ENCODE results near the gene FST. TPM values are rescaled to one million over a fixed set of nuclear protein-coding genes. Genes with fewer than 3 reads are reported as not detected.

The FST gene
- total and polyA plus RNA-seq, 2 of the 13 experiments (the other 11 are each of a cell fraction or from before 2014, with no cell fraction given), result 38.6 to 136 TPM

DNA sequence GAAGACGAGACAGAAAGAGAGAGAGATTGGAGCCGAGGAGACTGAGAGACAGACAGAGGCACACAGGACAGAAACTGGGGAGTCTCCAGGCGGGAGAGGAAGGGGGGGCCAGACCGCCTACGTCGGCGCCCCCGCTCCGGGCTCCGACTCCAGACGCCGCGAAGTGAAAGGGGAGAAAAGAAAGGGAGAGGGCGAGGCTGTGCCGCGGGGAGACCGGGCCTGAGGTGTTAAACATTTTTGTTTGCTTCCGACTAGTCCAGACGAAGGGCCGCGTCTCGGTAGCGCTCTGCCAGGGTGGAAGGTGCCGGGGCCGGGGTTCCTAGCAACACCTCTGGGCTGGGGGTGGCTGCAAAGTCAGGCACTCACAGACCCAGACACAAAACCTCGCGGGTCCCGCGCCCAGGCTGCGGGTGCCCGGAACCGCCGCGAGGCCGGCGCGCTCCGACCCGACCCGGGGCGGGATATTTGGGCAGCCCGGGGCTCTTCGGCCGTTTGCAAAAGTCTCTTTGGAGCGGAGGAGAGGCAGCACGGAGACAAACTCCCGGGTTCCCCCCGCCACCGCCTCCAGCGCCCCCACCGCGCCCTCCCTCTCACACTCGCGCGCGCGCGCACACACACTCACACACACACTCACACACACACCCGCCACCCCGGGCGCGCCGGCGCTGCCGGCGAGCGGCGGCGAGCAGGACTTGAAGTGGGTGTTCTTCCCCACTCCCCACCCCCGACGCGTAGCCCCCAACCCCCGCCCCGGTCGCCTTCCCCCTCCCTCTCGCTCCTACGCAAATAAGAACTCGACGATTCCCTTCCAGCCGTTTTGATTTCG is 626 bp upstream of the FST start (continued):
- TF ChIP-seq KMT2B (CRISPR knock-in tag; IDR thresholded peaks at IDR 0.05), result peak; percentile 28; the same call in 1 of the 2 replicates
- TF ChIP-seq SMARCE1 (IDR thresholded peaks at IDR 0.05; ENCODE audit: borderline replicate concordance), result no peak
- no peak; the same call in none of the 2 replicates for TF ChIP-seq SATB2 (CRISPR knock-in tag; IDR thresholded peaks at IDR 0.05)
- no peak for TF ChIP-seq CEBPB (IDR thresholded peaks at IDR 0.05; ENCODE audit: borderline replicate concordance, low read depth, low read length)
- TF ChIP-seq KLF12 (CRISPR knock-in tag; IDR thresholded peaks at IDR 0.05; ENCODE audit: borderline replicate concordance), result no peak
- TF ChIP-seq ZNF446 (CRISPR knock-in tag; IDR thresholded peaks at IDR 0.05), result 0 out of 2 replicates have a peak, but pooled peaks have one; percentile 37
- TF ChIP-seq ZNF234 (CRISPR knock-in tag; conservative IDR thresholded peaks at IDR 0.05), result peak; percentile 21; the same call in 1 of the 2 replicates
- TF ChIP-seq HNRNPH1 (optimal IDR thresholded peaks at IDR 0.05; ENCODE audit: low read depth, low read length), result no peak
- TF ChIP-seq ATF1 (CRISPR knock-in tag; IDR thresholded peaks at IDR 0.05), result peak; percentile 28; the same call in 1 of the 2 replicates
- TF ChIP-seq, protein P1, sequence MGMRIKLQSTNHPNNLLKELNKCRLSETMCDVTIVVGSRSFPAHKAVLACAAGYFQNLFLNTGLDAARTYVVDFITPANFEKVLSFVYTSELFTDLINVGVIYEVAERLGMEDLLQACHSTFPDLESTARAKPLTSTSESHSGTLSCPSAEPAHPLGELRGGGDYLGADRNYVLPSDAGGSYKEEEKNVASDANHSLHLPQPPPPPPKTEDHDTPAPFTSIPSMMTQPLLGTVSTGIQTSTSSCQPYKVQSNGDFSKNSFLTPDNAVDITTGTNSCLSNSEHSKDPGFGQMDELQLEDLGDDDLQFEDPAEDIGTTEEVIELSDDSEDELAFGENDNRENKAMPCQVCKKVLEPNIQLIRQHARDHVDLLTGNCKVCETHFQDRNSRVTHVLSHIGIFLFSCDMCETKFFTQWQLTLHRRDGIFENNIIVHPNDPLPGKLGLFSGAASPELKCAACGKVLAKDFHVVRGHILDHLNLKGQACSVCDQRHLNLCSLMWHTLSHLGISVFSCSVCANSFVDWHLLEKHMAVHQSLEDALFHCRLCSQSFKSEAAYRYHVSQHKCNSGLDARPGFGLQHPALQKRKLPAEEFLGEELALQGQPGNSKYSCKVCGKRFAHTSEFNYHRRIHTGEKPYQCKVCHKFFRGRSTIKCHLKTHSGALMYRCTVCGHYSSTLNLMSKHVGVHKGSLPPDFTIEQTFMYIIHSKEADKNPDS (CRISPR knock-in tag; IDR thresholded peaks at IDR 0.05), result no peak
- TF ChIP-seq ZNF660 (CRISPR knock-in tag; IDR thresholded peaks at IDR 0.05; ENCODE audit: borderline replicate concordance, low read depth), result no peak
- TF ChIP-seq ZNF572 (CRISPR knock-in tag; IDR thresholded peaks at IDR 0.05), result no peak
- TF ChIP-seq, protein P2, sequence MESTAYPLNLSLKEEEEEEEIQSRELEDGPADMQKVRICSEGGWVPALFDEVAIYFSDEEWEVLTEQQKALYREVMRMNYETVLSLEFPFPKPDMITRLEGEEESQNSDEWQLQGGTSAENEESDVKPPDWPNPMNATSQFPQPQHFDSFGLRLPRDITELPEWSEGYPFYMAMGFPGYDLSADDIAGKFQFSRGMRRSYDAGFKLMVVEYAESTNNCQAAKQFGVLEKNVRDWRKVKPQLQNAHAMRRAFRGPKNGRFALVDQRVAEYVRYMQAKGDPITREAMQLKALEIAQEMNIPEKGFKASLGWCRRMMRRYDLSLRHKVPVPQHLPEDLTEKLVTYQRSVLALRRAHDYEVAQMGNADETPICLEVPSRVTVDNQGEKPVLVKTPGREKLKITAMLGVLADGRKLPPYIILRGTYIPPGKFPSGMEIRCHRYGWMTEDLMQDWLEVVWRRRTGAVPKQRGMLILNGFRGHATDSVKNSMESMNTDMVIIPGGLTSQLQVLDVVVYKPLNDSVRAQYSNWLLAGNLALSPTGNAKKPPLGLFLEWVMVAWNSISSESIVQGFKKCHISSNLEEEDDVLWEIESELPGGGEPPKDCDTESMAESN (CRISPR knock-in tag; conservative IDR thresholded peaks at IDR 0.05), result no peak; the same call in 1 of the 2 replicates
- TF ChIP-seq SIN3A (IDR thresholded peaks at IDR 0.05; ENCODE audit: borderline replicate concordance, low read depth, low read length), result peak; percentile 32; the same call in 1 of the 2 replicates
- no peak for TF ChIP-seq MTA3 (CRISPR knock-in tag; IDR thresholded peaks at IDR 0.05)
- TF ChIP-seq, protein P3, sequence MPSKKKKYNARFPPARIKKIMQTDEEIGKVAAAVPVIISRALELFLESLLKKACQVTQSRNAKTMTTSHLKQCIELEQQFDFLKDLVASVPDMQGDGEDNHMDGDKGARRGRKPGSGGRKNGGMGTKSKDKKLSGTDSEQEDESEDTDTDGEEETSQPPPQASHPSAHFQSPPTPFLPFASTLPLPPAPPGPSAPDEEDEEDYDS (CRISPR knock-in tag; IDR thresholded peaks at IDR 0.05), result no peak
- no peak for TF ChIP-seq ZNF7 (CRISPR knock-in tag; IDR thresholded peaks at IDR 0.05)
- no peak for TF ChIP-seq ZNF383 (CRISPR knock-in tag; IDR thresholded peaks at IDR 0.05; ENCODE audit: borderline replicate concordance)
- TF ChIP-seq, protein P4, sequence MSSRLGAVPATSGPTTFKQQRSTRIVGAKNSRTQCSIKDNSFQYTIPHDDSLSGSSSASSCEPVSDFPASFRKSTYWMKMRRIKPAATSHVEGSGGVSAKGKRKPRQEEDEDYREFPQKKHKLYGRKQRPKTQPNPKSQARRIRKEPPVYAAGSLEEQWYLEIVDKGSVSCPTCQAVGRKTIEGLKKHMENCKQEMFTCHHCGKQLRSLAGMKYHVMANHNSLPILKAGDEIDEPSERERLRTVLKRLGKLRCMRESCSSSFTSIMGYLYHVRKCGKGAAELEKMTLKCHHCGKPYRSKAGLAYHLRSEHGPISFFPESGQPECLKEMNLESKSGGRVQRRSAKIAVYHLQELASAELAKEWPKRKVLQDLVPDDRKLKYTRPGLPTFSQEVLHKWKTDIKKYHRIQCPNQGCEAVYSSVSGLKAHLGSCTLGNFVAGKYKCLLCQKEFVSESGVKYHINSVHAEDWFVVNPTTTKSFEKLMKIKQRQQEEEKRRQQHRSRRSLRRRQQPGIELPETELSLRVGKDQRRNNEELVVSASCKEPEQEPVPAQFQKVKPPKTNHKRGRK (CRISPR knock-in tag; IDR thresholded peaks at IDR 0.05), result no peak
- TF ChIP-seq RAD51 (IDR thresholded peaks at IDR 0.05; ENCODE audit: borderline replicate concordance), result no peak
- TF ChIP-seq, protein P5, sequence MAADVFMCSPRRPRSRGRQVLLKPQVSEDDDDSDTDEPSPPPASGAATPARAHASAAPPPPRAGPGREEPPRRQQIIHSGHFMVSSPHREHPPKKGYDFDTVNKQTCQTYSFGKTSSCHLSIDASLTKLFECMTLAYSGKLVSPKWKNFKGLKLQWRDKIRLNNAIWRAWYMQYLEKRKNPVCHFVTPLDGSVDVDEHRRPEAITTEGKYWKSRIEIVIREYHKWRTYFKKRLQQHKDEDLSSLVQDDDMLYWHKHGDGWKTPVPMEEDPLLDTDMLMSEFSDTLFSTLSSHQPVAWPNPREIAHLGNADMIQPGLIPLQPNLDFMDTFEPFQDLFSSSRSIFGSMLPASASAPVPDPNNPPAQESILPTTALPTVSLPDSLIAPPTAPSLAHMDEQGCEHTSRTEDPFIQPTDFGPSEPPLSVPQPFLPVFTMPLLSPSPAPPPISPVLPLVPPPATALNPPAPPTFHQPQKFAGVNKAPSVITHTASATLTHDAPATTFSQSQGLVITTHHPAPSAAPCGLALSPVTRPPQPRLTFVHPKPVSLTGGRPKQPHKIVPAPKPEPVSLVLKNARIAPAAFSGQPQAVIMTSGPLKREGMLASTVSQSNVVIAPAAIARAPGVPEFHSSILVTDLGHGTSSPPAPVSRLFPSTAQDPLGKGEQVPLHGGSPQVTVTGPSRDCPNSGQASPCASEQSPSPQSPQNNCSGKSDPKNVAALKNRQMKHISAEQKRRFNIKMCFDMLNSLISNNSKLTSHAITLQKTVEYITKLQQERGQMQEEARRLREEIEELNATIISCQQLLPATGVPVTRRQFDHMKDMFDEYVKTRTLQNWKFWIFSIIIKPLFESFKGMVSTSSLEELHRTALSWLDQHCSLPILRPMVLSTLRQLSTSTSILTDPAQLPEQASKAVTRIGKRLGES (CRISPR knock-in tag; IDR thresholded peaks at IDR 0.05; ENCODE audit: borderline replicate concordance), result 0 out of 2 replicates have a peak, but pooled peaks have one; percentile 12

Data from HepG2 (cell line).